ENCODE results near the gene NKAIN2. TPM values are rescaled to one million over a fixed set of nuclear protein-coding genes. Genes with fewer than 3 reads are reported as not detected.
"Not testable (repeated sequence)": the region's sequence is repeated elsewhere in the genome, so short reads cannot be mapped to it uniquely, and the experiment has no call there.

Gene NKAIN2
- total RNA-seq, 1 experiment from 2014 or later: not detected

GRCh38 chr6:124010574-124010973 is 206.9 kb downstream of the NKAIN2 start:
- H3K9me3 ChIP-seq (replicated peaks): no peaks in the 10 kb centered on the region
- no peak overlapping the region for H3K4me3 ChIP-seq

DNA sequence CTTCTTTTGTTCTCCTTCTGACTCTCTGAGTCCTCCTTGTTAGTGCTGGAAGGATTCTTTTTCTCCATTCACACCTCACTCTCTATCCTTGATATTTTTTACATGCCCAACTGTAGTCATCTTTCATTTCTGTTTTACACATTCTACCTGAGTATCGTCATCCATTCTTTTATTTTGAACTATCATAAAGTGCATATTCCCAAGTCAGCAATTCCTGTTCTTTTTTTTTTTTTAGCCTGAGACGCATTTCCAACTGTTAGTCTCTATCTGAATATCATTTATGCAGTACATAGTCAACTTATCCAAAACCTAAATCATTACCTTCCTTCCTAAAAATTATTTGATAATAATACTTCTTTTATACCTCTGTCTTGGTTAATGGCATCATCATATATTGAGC is 207.5 kb downstream of the NKAIN2 start:
- no peaks in the 10 kb centered on the region for H3K9me3 ChIP-seq (replicated peaks)
- no peaks in the 10 kb centered on the region for H3K4me1 ChIP-seq (replicated peaks)
- no peaks in the 10 kb centered on the region for H3K27me3 ChIP-seq (replicated peaks)
- no peak overlapping the region for H3K4me3 ChIP-seq
- no peak for DNase-seq (ENCODE audit: low read depth in 1 of 2, low spot score in 2 of 2)
- no peak overlapping the region for H3K27ac ChIP-seq
- no peaks in the 10 kb centered on the region for H3K36me3 ChIP-seq

More at GRCh38 chr6:124010574-124010973, 206.9 kb downstream of the NKAIN2 start:
- Histone ChIP-seq H3K27ac (no peak overlapping the region), H3K27me3 (replicated peaks) (no peaks in the 10 kb centered on the region), H3K4me1 (replicated peaks) (no peaks in the 10 kb centered on the region), H3K36me3 (no peaks in the 10 kb centered on the region)
- DNase-seq (ENCODE audit: low read depth in 1 of 2, low spot score in 2 of 2): no peak

- H3K27ac ChIP-seq; DNase-seq (ENCODE audit: low read depth in 1 of 2, low spot score in 2 of 2); H3K4me3 ChIP-seq; H3K4me1 ChIP-seq (replicated peaks); H3K36me3 ChIP-seq; H3K9me3 ChIP-seq (replicated peaks); H3K27me3 ChIP-seq (replicated peaks): not testable (repeated sequence)
Measured at GRCh38 chr6:124022051-124022450, 218.4 kb downstream of the NKAIN2 start.

GRCh38 chr6:124022641-124023040 is 219.0 kb downstream of the NKAIN2 start:
- H3K27me3 ChIP-seq (replicated peaks): no peaks in the 10 kb centered on the region
- DNase-seq (ENCODE audit: low read depth in 1 of 2, low spot score in 2 of 2): no peak
- no peak overlapping the region for H3K4me3 ChIP-seq
- H3K36me3 ChIP-seq: no peaks in the 10 kb centered on the region
- no peaks in the 10 kb centered on the region for H3K9me3 ChIP-seq (replicated peaks)
- no peak overlapping the region for H3K27ac ChIP-seq
- no peaks in the 10 kb centered on the region for H3K4me1 ChIP-seq (replicated peaks)

DNA sequence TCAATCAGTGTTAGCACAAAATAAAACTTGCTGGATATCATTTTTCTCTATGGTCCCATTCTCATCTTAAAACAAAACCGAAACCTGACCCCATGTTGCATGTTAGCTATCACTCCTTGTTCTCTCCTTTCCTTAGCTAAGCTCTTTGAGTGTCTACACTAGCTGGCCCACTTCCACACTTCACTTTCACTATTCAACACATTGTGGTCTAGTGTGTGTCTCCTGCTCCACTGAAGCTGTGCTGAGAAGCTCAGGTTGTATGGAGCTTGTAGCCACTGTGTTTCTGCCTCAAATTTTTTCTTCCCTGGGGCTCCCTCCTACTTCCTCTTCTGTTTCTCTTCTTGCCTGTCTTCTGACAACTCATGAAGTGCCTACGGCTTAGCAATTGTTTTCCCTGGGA is 223.0 kb downstream of the NKAIN2 start:
- H3K9me3 ChIP-seq (replicated peaks): no peaks in the 10 kb centered on the region
- H3K36me3 ChIP-seq: no peaks in the 10 kb centered on the region
- DNase-seq (ENCODE audit: low read depth in 1 of 2, low spot score in 2 of 2): no peak
- H3K4me3 ChIP-seq: no peak overlapping the region
- no peaks in the 10 kb centered on the region for H3K4me1 ChIP-seq (replicated peaks)
- no peak overlapping the region for H3K27ac ChIP-seq
- no peaks in the 10 kb centered on the region; the same call in 1 of the 2 replicates for H3K27me3 ChIP-seq (replicated peaks)

GRCh38 chr6:124027392-124027791 is 223.7 kb downstream of the NKAIN2 start:
- Histone ChIP-seq H3K27me3 (replicated peaks) (no peaks in the 10 kb centered on the region; the same call in 1 of the 2 replicates), H3K4me3 (no peak overlapping the region), H3K27ac (no peak overlapping the region), H3K36me3 (no peaks in the 10 kb centered on the region), H3K9me3 (replicated peaks) (no peaks in the 10 kb centered on the region), H3K4me1 (replicated peaks) (no peaks in the 10 kb centered on the region)
- no peak for DNase-seq (ENCODE audit: low read depth in 1 of 2, low spot score in 2 of 2)

DNA sequence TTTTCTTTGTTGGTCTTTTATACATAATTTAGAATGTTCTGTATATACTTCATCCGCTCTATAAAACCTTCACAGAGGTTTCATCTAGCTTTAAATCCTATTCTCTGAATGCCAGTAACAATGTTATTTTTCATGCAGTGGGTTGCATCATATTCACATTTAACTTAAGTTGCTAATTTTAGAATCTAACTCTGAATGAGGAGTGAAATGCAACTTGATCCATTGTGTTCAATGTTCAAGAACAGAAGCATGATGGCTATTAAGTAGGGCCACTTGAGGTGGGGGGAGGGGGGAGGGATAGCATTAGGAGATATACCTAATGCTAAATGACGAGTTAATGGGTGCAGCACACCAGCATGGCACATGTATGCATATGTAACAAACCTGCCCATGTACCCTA is 224.5 kb downstream of the NKAIN2 start:
- DNase-seq (ENCODE audit: low read depth in 1 of 2, low spot score in 2 of 2): no peak
- no peaks in the 10 kb centered on the region for H3K4me1 ChIP-seq (replicated peaks)
- no peaks in the 10 kb centered on the region for H3K36me3 ChIP-seq
- H3K9me3 ChIP-seq (replicated peaks): no peaks in the 10 kb centered on the region
- H3K27ac ChIP-seq: no peak overlapping the region
- no peaks in the 10 kb centered on the region; the same call in 1 of the 2 replicates for H3K27me3 ChIP-seq (replicated peaks)
- H3K4me3 ChIP-seq: no peak overlapping the region

DNA sequence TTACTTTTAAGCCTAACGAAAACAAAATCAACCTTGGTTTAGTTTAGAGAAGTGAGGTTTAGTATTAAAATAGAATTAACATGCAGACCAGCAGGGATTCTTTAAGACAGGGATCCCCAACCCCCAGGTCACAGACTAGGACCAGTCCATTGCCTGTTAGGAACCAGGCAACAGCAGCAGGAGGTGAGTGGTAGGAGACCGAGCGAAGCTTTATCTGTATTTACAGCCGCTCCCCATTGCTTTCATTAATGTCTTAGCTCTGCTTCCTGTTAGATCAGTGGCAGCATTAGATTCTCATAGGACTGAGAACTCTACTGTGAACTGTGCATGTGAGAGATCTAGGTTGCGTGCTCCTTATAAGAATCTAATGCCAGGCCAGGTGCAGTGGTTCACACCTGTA is 225.9 kb downstream of the NKAIN2 start:
- Histone ChIP-seq H3K4me3 (no peak overlapping the region), H3K36me3 (no peaks in the 10 kb centered on the region), H3K27ac (no peak overlapping the region), H3K4me1 (replicated peaks) (no peaks in the 10 kb centered on the region), H3K9me3 (replicated peaks) (no peaks in the 10 kb centered on the region), H3K27me3 (replicated peaks) (no peaks in the 10 kb centered on the region; the same call in 1 of the 2 replicates)
- DNase-seq (ENCODE audit: low read depth in 1 of 2, low spot score in 2 of 2): no peak

GRCh38 chr6:124033501-124033900 is 229.8 kb downstream of the NKAIN2 start:
- H3K4me1 ChIP-seq (replicated peaks): no peaks in the 10 kb centered on the region
- no peaks in the 10 kb centered on the region; the same call in 1 of the 2 replicates for H3K27me3 ChIP-seq (replicated peaks)
- H3K4me3 ChIP-seq: no peak overlapping the region
- no peaks in the 10 kb centered on the region for H3K9me3 ChIP-seq (replicated peaks)
- H3K27ac ChIP-seq: no peak overlapping the region
- no peaks in the 10 kb centered on the region for H3K36me3 ChIP-seq
- DNase-seq (ENCODE audit: low read depth in 1 of 2, low spot score in 2 of 2): no peak

DNA sequence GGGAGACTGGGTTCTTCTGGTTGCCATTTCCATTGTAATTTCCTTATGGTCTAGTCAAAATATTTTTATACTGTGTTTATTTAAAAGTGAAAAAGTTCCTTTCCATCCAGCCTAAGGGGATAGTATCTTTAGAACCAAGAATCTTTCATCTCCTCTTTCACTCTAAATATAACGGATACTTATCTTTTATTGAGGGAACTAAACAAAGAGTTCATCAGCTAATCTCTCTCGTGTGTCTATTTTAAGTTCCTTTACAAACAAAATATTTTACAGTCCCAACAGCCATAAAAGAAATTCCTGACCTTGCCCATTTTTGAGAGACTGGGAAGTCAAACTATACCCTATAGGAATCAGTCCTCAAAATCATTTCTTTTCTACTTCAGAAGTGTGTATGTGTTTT is 232.7 kb downstream of the NKAIN2 start:
- Histone ChIP-seq H3K4me1 (replicated peaks) (no peaks in the 10 kb centered on the region), H3K27me3 (replicated peaks) (no peaks in the 10 kb centered on the region; the same call in 1 of the 2 replicates), H3K9me3 (replicated peaks) (no peaks in the 10 kb centered on the region), H3K36me3 (no peaks in the 10 kb centered on the region), H3K27ac (no peak overlapping the region), H3K4me3 (no peak overlapping the region)
- no peak for DNase-seq (ENCODE audit: low read depth in 1 of 2, low spot score in 2 of 2)

GRCh38 chr6:124040655-124041054 is 237.0 kb downstream of the NKAIN2 start:
- peaks cover 3% of the 10 kb centered on the region; the same call in 1 of the 2 replicates for H3K27me3 ChIP-seq (replicated peaks)
- H3K27ac ChIP-seq: no peak overlapping the region
- no peaks in the 10 kb centered on the region for H3K9me3 ChIP-seq (replicated peaks)
- H3K36me3 ChIP-seq: no peaks in the 10 kb centered on the region
- no peaks in the 10 kb centered on the region for H3K4me1 ChIP-seq (replicated peaks)
- H3K4me3 ChIP-seq: no peak overlapping the region
- no peak for DNase-seq (ENCODE audit: low read depth in 1 of 2, low spot score in 2 of 2)

DNA sequence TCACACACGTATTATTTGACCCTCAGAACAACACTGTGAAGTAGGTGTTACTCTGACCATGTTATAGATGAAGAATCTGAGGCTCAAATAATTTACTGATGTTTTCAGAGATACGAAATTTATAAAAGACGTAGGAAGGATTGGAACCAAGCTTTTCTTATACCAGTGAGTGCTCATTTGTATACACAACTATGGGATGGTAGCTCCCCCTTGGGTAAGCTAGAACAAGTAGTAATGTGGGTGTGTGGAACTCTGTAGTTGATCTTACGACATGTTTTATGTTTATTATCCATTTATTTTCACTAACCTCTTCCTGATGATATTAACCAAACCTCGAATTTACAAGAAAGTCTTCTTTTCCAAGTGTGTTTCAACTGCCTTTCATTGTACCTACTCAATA is 248.5 kb downstream of the NKAIN2 start:
- Histone ChIP-seq H3K36me3 (no peaks in the 10 kb centered on the region), H3K4me3 (no peak overlapping the region), H3K27me3 (replicated peaks) (peaks cover 3% of the 10 kb centered on the region), H3K27ac (no peak overlapping the region), H3K9me3 (replicated peaks) (no peaks in the 10 kb centered on the region), H3K4me1 (replicated peaks) (no peaks in the 10 kb centered on the region)
- DNase-seq (ENCODE audit: low read depth in 1 of 2, low spot score in 2 of 2): no peak

DNA sequence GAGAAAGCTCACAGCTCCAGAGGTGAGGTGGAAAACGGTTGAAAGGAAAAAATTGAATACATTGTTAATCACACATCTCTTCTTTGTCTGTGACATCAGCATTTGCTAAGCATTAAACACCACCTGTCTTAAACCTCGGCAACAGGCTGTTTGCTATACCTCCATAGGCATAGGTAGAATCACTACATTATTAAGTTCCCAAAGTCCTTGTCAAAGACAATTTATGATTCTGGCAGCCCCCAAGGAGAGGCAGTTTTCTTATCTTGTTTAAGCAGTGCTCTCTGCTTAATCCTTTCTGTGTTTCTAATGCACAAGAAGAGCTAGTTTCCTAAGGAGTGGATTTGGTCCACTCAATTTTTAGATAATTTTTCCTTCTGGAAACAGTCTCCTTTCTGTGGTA is 249.7 kb downstream of the NKAIN2 start:
- Histone ChIP-seq H3K9me3 (replicated peaks) (no peaks in the 10 kb centered on the region), H3K4me1 (replicated peaks) (no peaks in the 10 kb centered on the region), H3K4me3 (no peak overlapping the region), H3K27me3 (replicated peaks) (peaks cover 3% of the 10 kb centered on the region), H3K36me3 (no peaks in the 10 kb centered on the region), H3K27ac (no peak overlapping the region)
- DNase-seq (ENCODE audit: low read depth in 1 of 2, low spot score in 2 of 2): no peak

GRCh38 chr6:124054034-124054433 is 250.4 kb downstream of the NKAIN2 start:
- H3K4me1 ChIP-seq (replicated peaks): no peaks in the 10 kb centered on the region
- no peak overlapping the region for H3K27ac ChIP-seq
- no peaks in the 10 kb centered on the region for H3K36me3 ChIP-seq
- peaks cover 3% of the 10 kb centered on the region for H3K27me3 ChIP-seq (replicated peaks)
- no peak overlapping the region for H3K4me3 ChIP-seq
- H3K9me3 ChIP-seq (replicated peaks): no peaks in the 10 kb centered on the region
- no peak for DNase-seq (ENCODE audit: low read depth in 1 of 2, low spot score in 2 of 2)

DNA sequence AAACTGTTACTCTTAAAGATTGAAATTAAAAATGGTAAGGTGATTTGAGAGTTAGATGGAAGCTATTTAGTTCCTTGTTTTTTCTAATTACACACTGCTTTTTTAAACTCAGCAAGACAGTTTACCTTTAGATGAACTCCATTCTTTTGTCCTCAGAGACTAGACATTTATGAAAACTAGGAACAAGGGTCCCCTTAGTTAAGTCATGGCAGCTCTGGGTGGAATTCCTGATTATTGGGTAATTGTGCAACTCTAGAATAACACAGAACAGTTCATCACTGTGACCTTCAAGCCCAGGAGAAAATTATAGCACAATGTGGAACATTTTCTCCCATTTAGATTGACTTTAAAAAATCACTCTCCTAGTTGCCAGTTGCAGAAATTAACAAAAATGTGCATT is 251.7 kb downstream of the NKAIN2 start:
- H3K4me1 ChIP-seq (replicated peaks): no peaks in the 10 kb centered on the region
- no peaks in the 10 kb centered on the region for H3K9me3 ChIP-seq (replicated peaks)
- H3K27me3 ChIP-seq (replicated peaks): peaks cover 3% of the 10 kb centered on the region
- no peak for DNase-seq (ENCODE audit: low read depth in 1 of 2, low spot score in 2 of 2)
- H3K4me3 ChIP-seq: no peak overlapping the region
- no peaks in the 10 kb centered on the region for H3K36me3 ChIP-seq
- no peak overlapping the region for H3K27ac ChIP-seq
